ENCODE measurements around the gene MIDN.

The MIDN gene

DNA sequence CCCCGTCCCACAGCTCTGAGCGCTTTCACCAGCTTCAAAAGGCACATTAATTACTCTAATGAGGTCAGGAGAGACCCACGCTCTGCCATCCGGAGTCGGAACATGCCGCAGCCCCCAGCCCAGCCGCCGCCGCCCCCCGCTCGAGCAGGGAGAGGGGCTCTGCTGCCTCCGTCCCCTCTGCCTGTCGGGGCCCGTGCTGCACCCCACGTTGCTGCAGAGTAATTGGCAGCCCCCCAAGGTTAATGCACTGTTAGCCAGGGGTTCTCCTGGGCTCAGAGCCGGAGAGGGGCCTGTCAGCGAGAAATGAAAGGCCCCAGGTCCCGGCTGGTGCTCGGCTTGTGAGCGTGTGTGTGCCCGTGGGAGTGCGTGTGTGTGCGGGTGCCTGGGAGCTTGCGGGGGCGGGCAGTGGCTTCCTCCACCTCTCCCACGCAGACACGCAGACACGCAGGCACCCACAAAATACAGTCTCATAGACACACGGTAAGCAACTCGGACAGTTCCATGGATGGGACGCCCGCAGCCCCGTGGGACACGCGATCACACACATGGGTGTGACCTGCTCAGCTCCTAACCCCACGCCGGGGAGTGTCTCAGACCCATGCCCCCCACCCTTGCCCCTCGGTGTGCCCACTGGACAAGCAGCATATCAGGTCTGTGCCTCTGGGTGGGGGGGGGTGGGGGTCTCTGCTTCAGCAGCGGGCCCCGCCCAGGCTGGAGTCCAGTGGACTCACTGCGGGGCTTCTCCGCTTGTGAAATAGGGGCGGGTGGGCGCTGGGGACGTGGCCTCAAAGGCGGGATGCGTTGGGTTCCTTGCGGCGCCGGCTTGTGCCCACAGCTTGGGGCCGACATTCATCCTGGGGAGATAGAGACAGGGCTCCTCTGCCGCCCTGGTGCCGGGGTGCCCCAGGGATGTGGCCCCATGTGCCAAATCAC, 32.5 kb downstream of the MIDN start:
- peaks cover 7% of the 10 kb centered on the region for H3K4me1 ChIP-seq (ENCODE audit: low read length)
- H2AFZ ChIP-seq (ENCODE audit: low read length): no peak overlapping the region
- no peaks in the 10 kb centered on the region for H3K36me3 ChIP-seq (replicated peaks; ENCODE audit: insufficient read depth, low read length)
- H3K79me2 ChIP-seq (ENCODE audit: low read length): peaks cover 26% of the 10 kb centered on the region
- no peaks in the 10 kb centered on the region for H3K9me3 ChIP-seq (replicated peaks; ENCODE audit: insufficient read depth, low read length)
- no peak overlapping the region for H3K4me2 ChIP-seq (ENCODE audit: low read depth, low read length)
- H4K20me1 ChIP-seq (ENCODE audit: insufficient read depth, low read length): no peaks in the 10 kb centered on the region
- TF ChIP-seq EZH2phosphoT487 (IDR thresholded peaks at IDR 0.05; ENCODE audit: low read length) (no peak), EZH2 (optimal IDR thresholded peaks at IDR 0.05; ENCODE audit: low read depth, low read length) (no peak)
- TF ChIP-seq, protein P1, sequence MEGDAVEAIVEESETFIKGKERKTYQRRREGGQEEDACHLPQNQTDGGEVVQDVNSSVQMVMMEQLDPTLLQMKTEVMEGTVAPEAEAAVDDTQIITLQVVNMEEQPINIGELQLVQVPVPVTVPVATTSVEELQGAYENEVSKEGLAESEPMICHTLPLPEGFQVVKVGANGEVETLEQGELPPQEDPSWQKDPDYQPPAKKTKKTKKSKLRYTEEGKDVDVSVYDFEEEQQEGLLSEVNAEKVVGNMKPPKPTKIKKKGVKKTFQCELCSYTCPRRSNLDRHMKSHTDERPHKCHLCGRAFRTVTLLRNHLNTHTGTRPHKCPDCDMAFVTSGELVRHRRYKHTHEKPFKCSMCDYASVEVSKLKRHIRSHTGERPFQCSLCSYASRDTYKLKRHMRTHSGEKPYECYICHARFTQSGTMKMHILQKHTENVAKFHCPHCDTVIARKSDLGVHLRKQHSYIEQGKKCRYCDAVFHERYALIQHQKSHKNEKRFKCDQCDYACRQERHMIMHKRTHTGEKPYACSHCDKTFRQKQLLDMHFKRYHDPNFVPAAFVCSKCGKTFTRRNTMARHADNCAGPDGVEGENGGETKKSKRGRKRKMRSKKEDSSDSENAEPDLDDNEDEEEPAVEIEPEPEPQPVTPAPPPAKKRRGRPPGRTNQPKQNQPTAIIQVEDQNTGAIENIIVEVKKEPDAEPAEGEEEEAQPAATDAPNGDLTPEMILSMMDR (IDR thresholded peaks at IDR 0.05; ENCODE audit: low read length): no peak
- H3K27ac ChIP-seq (ENCODE audit: low read length): no peak overlapping the region
- H3K4me3 ChIP-seq (ENCODE audit: low read length): no peak overlapping the region
- peaks cover 10% of the 10 kb centered on the region for H3F3A ChIP-seq (ENCODE audit: insufficient read depth, low read length)
- H3K27me3 ChIP-seq (replicated peaks; ENCODE audit: insufficient read depth, low read length): peaks cover 28% of the 10 kb centered on the region
- H3K9ac ChIP-seq (ENCODE audit: low read length): no peak overlapping the region
- H3K9me2 ChIP-seq (replicated peaks; ENCODE audit: insufficient read depth, low read length): no peaks in the 10 kb centered on the region
- DNase-seq: no peak

DNA sequence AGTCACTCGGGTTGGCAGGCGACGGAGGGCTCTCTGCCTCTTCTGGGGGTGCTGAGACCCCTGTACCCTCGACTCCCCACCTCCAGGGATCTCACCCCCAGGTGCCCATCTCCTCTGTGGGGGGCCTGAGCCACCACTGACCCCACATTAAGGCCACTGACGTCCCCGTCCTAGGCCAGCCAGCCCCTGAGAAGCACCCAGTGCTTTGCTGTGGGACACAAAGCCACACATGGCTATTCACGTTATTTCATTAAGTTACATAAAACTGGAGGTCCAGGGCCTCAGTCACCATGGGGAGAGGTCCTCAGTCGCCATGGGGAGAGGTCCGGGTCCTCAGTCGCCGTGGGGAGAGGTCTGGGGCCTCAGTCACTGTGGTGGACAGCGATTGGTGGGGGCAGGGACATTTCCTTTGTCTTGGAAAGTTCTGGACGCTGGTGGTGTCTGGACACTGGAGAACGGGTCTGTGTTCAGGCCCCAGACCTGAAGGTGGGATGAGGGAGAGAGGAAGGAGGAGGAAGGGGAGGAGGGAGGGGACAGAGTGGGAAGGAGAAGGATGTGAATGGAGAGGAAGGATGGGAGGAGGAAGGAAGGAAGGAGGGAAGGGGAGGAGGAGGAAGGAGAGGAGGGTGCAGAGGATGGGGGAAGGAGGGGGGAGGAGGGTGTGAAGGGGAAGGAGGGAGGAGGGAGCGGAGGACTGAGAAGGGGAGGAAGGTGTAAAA, 33.3 kb downstream of the MIDN start:
- no peak overlapping the region for H3K27ac ChIP-seq (ENCODE audit: low read length)
- peaks cover 33% of the 10 kb centered on the region for H3K27me3 ChIP-seq (replicated peaks; ENCODE audit: insufficient read depth, low read length)
- H3K9me3 ChIP-seq (replicated peaks; ENCODE audit: insufficient read depth, low read length): no peaks in the 10 kb centered on the region
- no peaks in the 10 kb centered on the region for H3K9me2 ChIP-seq (replicated peaks; ENCODE audit: insufficient read depth, low read length)
- H3K79me2 ChIP-seq (ENCODE audit: low read length): peaks cover 18% of the 10 kb centered on the region
- no peak for DNase-seq
- H2AFZ ChIP-seq (ENCODE audit: low read length): no peak overlapping the region
- H3K9ac ChIP-seq (ENCODE audit: low read length): no peak overlapping the region
- H4K20me1 ChIP-seq (ENCODE audit: insufficient read depth, low read length): no peaks in the 10 kb centered on the region
- TF ChIP-seq EZH2 (optimal IDR thresholded peaks at IDR 0.05; ENCODE audit: low read depth, low read length) (no peak), EZH2phosphoT487 (IDR thresholded peaks at IDR 0.05; ENCODE audit: low read length) (no peak)
- TF ChIP-seq, protein P1 (IDR thresholded peaks at IDR 0.05; ENCODE audit: low read length): no peak
- no peak overlapping the region for H3K4me2 ChIP-seq (ENCODE audit: low read depth, low read length)
- 0 out of 2 replicates have a peak, but pooled peaks cover 3% of the 10 kb centered on the region for H3F3A ChIP-seq (ENCODE audit: insufficient read depth, low read length)
- H3K4me1 ChIP-seq (ENCODE audit: low read length): peaks cover 5% of the 10 kb centered on the region
- H3K4me3 ChIP-seq (ENCODE audit: low read length): no peak overlapping the region
- no peaks in the 10 kb centered on the region for H3K36me3 ChIP-seq (replicated peaks; ENCODE audit: insufficient read depth, low read length)

DNA sequence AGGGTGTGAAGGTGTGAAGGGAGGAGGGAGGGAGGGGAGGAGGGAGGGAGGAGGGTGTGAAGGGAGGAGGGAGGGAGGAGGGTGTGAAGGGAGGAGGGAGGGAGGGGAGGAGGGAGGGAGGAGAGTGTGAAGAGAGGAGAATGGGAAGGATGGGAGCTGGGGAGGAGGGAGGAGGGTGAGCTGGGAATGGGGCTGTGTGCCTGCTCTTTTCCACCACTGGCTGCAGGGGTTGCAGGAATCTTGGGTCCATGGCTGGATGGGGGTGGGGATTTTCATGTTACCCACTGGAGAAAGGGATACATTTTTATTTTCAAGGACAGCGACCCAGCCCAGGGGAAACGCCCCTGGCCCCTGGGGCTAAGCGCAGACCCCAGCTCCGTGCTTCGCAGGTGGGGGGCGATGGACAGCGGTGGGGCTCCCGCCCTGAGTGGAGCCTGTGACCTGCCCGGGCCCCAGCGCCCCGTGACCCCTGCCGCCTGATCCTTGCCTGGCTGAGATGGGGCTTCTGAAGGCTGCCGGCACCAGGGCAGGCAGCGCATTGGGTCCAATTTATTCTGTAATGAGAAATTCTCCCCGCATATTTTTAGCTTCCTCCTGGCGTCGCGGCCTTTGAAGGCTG, 34.3 kb downstream of the MIDN start:
- H4K20me1 ChIP-seq (ENCODE audit: insufficient read depth, low read length): no peaks in the 10 kb centered on the region
- H3K36me3 ChIP-seq (replicated peaks; ENCODE audit: insufficient read depth, low read length): no peaks in the 10 kb centered on the region
- no peaks in the 10 kb centered on the region for H3K4me1 ChIP-seq (ENCODE audit: low read length)
- H3K79me2 ChIP-seq (ENCODE audit: low read length): peaks cover 9% of the 10 kb centered on the region; the same call in 1 of the 2 replicates
- no peaks in the 10 kb centered on the region for H3K9me3 ChIP-seq (replicated peaks; ENCODE audit: insufficient read depth, low read length)
- no peaks in the 10 kb centered on the region for H3F3A ChIP-seq (ENCODE audit: insufficient read depth, low read length)
- no peak for DNase-seq
- H3K27me3 ChIP-seq (replicated peaks; ENCODE audit: insufficient read depth, low read length): peaks cover 43% of the 10 kb centered on the region
- H3K27ac ChIP-seq (ENCODE audit: low read length): no peak overlapping the region
- no peaks in the 10 kb centered on the region for H3K9me2 ChIP-seq (replicated peaks; ENCODE audit: insufficient read depth, low read length)
- H3K4me2 ChIP-seq (ENCODE audit: low read depth, low read length): no peak overlapping the region
- no peak overlapping the region for H3K9ac ChIP-seq (ENCODE audit: low read length)
- no peak overlapping the region for H3K4me3 ChIP-seq (ENCODE audit: low read length)
- TF ChIP-seq EZH2phosphoT487 (IDR thresholded peaks at IDR 0.05; ENCODE audit: low read length) (no peak), EZH2 (optimal IDR thresholded peaks at IDR 0.05; ENCODE audit: low read depth, low read length) (no peak)
- TF ChIP-seq, protein P1 (IDR thresholded peaks at IDR 0.05; ENCODE audit: low read length): no peak
- no peak overlapping the region for H2AFZ ChIP-seq (ENCODE audit: low read length)

All from MM.1S (cell line).